ENCODE data around the gene CD5L.

CD5L gene

DNA sequence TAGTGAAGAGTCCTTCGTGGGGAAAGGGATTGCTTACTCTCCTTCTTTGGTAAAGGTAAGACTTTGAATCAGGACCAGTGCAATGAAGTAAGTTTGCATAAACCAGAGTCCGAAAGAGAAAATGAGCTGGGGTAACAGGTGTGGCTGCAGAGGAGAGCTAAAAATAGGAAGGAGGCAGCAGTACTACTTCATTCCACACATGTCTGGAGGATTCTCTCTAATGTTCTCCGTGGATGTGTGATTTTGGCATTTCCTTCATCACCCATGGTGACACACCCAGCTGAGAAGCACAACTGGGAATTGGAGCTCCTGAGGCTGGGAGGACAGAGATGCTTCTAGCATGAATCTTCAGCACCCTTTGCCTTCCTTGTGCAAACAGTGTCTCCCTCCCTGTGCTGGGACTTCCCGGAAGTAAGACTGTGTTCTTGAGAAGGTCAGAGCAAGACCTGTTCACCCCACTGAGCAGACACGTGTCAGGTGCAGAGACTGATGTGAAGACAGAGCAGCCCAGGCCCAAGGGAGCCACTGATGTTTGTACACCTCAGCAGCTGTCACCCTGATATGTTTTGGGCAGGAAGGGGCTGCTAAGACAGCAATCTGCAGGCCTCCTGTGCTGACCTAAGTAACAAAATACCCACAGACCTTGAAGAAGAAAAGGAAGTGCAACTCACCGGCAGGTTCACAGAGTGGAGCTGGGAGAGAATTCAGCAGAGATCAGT is 35.0 kb downstream of the CD5L start:
- no peak for FAIRE-seq

DNA sequence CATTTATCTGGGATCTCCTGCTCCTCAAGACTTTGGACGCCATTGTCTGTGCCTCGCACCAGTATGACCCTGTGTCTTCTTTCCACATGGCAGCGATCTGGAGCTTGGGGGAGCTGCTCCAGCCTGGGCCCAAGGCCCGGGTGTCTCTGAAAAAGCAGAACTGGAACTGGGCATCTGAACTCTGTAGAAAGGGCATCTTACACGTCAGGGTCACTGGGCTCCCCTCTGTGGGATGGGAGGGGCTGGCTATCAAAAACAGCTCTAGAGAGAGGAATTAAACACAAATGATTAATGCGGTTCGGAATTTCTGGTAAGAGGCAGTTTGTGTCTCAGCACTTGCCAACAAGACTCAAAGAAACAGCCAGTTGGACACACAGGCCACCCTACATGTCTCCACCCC is 37.8 kb downstream of the CD5L start:
- FAIRE-seq, result no peak

GRCh38 chr1:157799996-157800395 is 41.6 kb downstream of the CD5L start:
- FAIRE-seq, result no peak

DNA sequence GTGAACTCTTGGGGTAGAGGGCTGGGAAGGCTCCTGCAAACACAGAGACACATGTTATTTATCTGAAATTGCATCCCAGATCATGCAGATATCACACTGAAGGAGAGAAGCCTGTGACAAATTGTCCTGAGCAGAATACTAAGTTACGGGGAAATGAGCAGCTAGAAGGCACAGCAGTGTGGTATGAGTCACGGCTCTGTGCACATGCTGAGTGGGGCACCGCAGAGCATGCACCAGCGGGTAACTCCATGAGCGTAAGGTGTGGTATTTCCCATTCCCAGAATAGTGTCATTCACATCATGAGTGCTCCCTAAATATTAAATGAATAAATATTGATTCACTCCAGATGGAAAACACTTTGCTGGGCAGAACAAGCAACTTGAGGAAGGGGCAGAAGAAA is 43.4 kb downstream of the CD5L start:
- no peak for FAIRE-seq

DNA sequence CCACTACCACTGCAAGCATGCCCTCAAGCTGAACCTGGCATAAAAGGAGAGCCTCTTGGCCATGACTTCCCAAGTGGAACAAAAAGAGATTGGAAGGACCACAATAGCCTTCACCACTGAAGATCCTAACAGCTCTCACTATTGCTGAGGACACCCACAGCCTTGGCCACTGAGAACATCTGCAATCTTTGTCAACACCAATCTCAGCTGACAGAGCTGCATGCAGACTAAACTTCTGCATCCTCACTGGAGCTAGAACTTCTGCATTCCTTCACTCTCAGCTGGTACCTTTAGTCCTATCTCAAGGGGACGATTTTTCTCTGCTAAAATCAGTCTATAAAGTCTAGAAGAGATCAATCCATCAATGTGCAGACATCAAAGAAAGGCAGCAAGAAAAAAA is 56.4 kb downstream of the CD5L start:
- no peak for FAIRE-seq

- FAIRE-seq, result no peak
Measured at GRCh38 chr1:157784801-157785200, 56.8 kb downstream of the CD5L start.

DNA sequence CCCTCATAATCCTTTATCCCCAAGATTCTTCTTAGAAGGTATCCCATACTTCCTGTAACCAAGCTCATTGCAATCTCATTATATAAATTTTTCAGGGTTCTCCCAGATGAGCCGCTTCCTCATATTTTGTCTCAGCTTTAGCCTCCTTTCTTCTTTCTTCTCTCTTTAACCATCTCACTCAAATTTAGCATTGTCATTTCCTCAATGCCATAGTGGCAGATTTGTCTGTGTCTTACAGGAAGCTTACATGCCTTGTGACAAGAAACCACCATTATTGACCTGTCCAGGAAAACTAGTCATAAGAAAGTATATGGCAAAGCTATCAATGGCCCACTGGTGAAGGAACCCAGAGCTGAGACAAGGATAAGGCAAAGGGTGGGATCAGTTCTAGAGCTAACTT is 58.7 kb downstream of the CD5L start:
- no peak for FAIRE-seq

DNA sequence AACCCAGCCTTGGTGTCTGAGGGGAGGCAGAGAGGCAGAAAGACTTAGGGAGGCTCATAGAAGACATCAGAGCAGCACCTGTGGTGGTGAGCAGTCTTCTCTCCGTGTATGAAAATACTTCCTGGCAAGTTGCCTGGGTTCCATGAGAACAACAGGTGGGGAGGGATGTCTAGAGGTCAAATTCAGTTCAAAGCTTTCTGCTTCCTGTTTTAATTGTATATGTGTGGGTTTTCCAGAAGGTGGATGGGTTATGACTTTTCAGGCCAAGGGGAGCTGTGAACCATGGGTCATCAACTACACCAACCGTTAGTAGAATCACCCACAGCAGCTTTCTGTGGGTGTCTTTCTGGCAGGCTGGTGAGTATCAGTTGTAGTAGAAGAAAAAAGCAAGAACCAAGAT is 60.6 kb downstream of the CD5L start:
- FAIRE-seq, result no peak
